Left renal cortex interstitium (tissue), 4 donors: ENCODE data around the gene CDH15. TPM values are rescaled to one million over a fixed set of nuclear protein-coding genes. Genes with fewer than 3 reads are reported as not detected.
"Not testable (repeated sequence)": the region's sequence is repeated elsewhere in the genome, so short reads cannot be mapped to it uniquely, and the experiment has no call there.

Source experiments
- DNase-seq, 4 donors: peaks; one replicate each; pipeline ENCODE4 v3.0.0-alpha.2; 2013; ENCODE audit warnings: low read depth in 4 of 4, low spot score in 2 of 4, missing footprints in 1 of 4
- polyA plus RNA-seq, 4 donors: library from polyadenylated mRNA; unstranded; fragments of 120-200 nt; gene quantifications; one replicate each; pipeline ENCODE4 v1.2.1, GENCODE V29; 2013; ENCODE audit not compliant: insufficient read length in 4 of 4

Gene CDH15
- polyA plus RNA-seq, 4 donors, result 1.7 to 3.8 (median 2.7) TPM

- DNase-seq, result no peak
Measured at GRCh38 chr16:89184677-89184932, 13.1 kb downstream of the CDH15 start.

- DNase-seq, result no peak
Measured at GRCh38 chr16:89184933-89185794, 13.6 kb downstream of the CDH15 start.

- not testable (repeated sequence) for DNase-seq
Measured at GRCh38 chr16:89185887-89186592, 14.5 kb downstream of the CDH15 start.

- not testable (repeated sequence) for DNase-seq
Measured at GRCh38 chr16:89186593-89187031, 15.1 kb downstream of the CDH15 start.

GRCh38 chr16:89187032-89187769, 15.7 kb downstream of the CDH15 start:
- no peak for DNase-seq

GRCh38 chr16:89187770-89188392, 16.3 kb downstream of the CDH15 start:
- DNase-seq, result no peak

GRCh38 chr16:89188471-89189357, 17.2 kb downstream of the CDH15 start:
- not testable (repeated sequence) for DNase-seq

GRCh38 chr16:89189358-89190025, 17.9 kb downstream of the CDH15 start:
- no peak for DNase-seq

GRCh38 chr16:89190150-89190958, 18.8 kb downstream of the CDH15 start:
- no peak for DNase-seq

- DNase-seq, result no peak
Measured at GRCh38 chr16:89191033-89191900, 19.7 kb downstream of the CDH15 start.

- no peak for DNase-seq
Measured at GRCh38 chr16:89191901-89192185, 20.3 kb downstream of the CDH15 start.

GRCh38 chr16:89192186-89192955, 20.8 kb downstream of the CDH15 start:
- not testable (repeated sequence) for DNase-seq

GRCh38 chr16:89192956-89193575, 21.5 kb downstream of the CDH15 start:
- no peak for DNase-seq

- DNase-seq, result no peak
Measured at GRCh38 chr16:89193576-89194293, 22.2 kb downstream of the CDH15 start.

- no peak for DNase-seq
Measured at GRCh38 chr16:89194340-89195311, 23.1 kb downstream of the CDH15 start.
